Caco-2 (cell line): ENCODE results near the gene PGM2L1. TPM values are rescaled to one million over a fixed set of nuclear protein-coding genes. Genes with fewer than 3 reads are reported as not detected.

Experiments used
- BruUV-seq: library from RNA; stranded (reverse); fragments of 400-500 nt; replicated peaks from 2 replicates; lab custom pipeline; 2021; lab: Mats Ljungman, UMichigan
- CTCF ChIA-PET: fragments of 300-600 bp; sonication (Branson Sonifier 250); formaldehyde crosslinking; loops from one replicate; lab custom pipeline; 2022; ENCODE audit warnings: antibody characterized with exemption; lab: Charles Lee
- POLR2A ChIA-PET: fragments of 300-600 bp; sonication (Branson Sonifier 250); formaldehyde crosslinking; loops from one replicate; lab custom pipeline; 2022; ENCODE audit warnings: antibody characterized with exemption; lab: Charles Lee
- DNase-seq, 2 experiments: peaks; one replicate each; pipeline versions ENCODE4 v3.0.0 to v3.0.0-alpha.2; 2020 to 2022
- H3K27me3 ChIP-seq: replicated peaks from 2 replicates; pipeline ENCODE4 v1.6.0; 2011; ENCODE audit warnings: low read length; ENCODE audit not compliant: control insufficient read depth, insufficient read depth
- H3K36me3 ChIP-seq: 2 replicates; pipeline ENCODE4 v1.5.1; 2011; ENCODE audit warnings: low read length; ENCODE audit not compliant: control insufficient read depth, insufficient read depth
- H3K4me1 ChIP-seq: fragments of 250-450 bp; sonication (Bioruptor Pico); 2 replicates; pipeline ENCODE4 v1.5.1; 2020; ENCODE audit warnings: mild to moderate bottlenecking
- H3K4me3 ChIP-seq: 2 replicates; pipeline ENCODE4 v1.5.1; 2011; ENCODE audit warnings: low read depth, mild to moderate bottlenecking, control low read depth, low read length
- H3K9me3 ChIP-seq: fragments of 250-450 bp; sonication (Bioruptor Pico); 2 replicates; pipeline ENCODE4 v1.5.1; 2020; ENCODE audit warnings: mild to moderate bottlenecking, moderate library complexity
- H3K27ac Mint-ChIP-seq: one replicate; pipeline ENCODE4 v1.8.0; 2022; ENCODE audit warnings: mixed read lengths; ENCODE audit not compliant: unreplicated experiment
- H3K27me3 Mint-ChIP-seq: one replicate; pipeline ENCODE4 v1.8.0; 2022; ENCODE audit warnings: mixed read lengths; ENCODE audit not compliant: insufficient read depth, unreplicated experiment
- H3K36me3 Mint-ChIP-seq: one replicate; pipeline ENCODE4 v1.8.0; 2022; ENCODE audit warnings: mild to moderate bottlenecking, mixed read lengths; ENCODE audit not compliant: insufficient read depth, unreplicated experiment
- H3K4me1 Mint-ChIP-seq: one replicate; pipeline ENCODE4 v1.8.0; 2022; ENCODE audit warnings: low read depth, mixed read lengths; ENCODE audit not compliant: unreplicated experiment
- H3K4me3 Mint-ChIP-seq: one replicate; pipeline ENCODE4 v1.8.0; 2022; ENCODE audit warnings: mild to moderate bottlenecking, moderate library complexity, mixed read lengths; ENCODE audit not compliant: unreplicated experiment
- H3K9me3 Mint-ChIP-seq: one replicate; pipeline ENCODE4 v1.8.0; 2022; ENCODE audit warnings: mixed read lengths; ENCODE audit not compliant: unreplicated experiment
- intact Hi-C: fragments of 100-400 bp; cut with micrococcal nuclease; formaldehyde crosslinking; loops from one replicate; pipeline ENCODE4 v1.10.0; 2022; ENCODE audit not compliant: unreplicated experiment
- total RNA-seq: library from RNA; stranded (reverse); gene quantifications from 2 replicates; pipeline ENCODE4 v1.2.3, GENCODE V29; 2022
- TF ChIP-seq, protein P1 (sequence below), 2 experiments: fragments of 200-600 bp in 1 of 2; IDR thresholded peaks; 1 replicate in 1 of 2; 2 replicates in 1 of 2; pipeline versions ENCODE4 v1.5.1 to v1.8.0; 2011 to 2022; ENCODE audit warnings: antibody characterized with exemption in 1 of 2, control low read depth in 1 of 2, inconsistent platforms in 1 of 2, low read depth in 1 of 2, low read length in 1 of 2, mild to moderate bottlenecking in 1 of 2, moderate library complexity in 1 of 2; ENCODE audit not compliant: insufficient read depth in 1 of 2, severe bottlenecking in 1 of 2, unreplicated experiment in 1 of 2

PGM2L1 gene
- total RNA-seq, 1 experiment from 2014 or later, result 8.0 TPM

DNA sequence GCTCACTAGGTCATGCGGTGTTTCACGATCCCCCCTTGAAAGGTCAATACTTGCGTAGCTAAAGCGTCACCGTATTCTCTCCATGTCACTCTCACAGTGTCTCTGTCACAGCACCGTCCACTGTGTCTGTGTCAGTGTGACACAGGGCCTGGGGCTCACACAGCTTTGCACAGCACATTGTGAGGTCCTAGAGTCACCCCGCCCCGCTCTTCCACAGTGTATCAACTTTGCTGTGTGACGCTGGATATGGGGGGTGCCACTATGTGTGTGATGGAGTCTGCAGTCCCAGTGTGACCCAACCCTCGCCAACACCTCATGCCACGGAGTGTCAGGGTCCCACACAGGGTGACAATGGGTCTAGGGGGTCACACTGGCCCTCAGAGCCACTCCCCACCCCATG, 87.4 kb downstream of the PGM2L1 start:
- Histone ChIP-seq H3K4me1 (peaks cover 6% of the 10 kb centered on the region; the same call in 1 of the 2 replicates), H3K4me3 (peak overlapping the region; percentile 32), H3K36me3 (no peaks in the 10 kb centered on the region), H3K27me3 (no peaks in the 10 kb centered on the region; the same call in 1 of the 2 replicates), H3K9me3 (peaks cover 6% of the 10 kb centered on the region; the same call in 1 of the 2 replicates)
- DNase-seq, result no peak
- no TSS peak for BruUV-seq
- no peaks in the 10 kb centered on the region for H3K9me3 Mint-ChIP-seq
- TF ChIP-seq, protein P1, sequence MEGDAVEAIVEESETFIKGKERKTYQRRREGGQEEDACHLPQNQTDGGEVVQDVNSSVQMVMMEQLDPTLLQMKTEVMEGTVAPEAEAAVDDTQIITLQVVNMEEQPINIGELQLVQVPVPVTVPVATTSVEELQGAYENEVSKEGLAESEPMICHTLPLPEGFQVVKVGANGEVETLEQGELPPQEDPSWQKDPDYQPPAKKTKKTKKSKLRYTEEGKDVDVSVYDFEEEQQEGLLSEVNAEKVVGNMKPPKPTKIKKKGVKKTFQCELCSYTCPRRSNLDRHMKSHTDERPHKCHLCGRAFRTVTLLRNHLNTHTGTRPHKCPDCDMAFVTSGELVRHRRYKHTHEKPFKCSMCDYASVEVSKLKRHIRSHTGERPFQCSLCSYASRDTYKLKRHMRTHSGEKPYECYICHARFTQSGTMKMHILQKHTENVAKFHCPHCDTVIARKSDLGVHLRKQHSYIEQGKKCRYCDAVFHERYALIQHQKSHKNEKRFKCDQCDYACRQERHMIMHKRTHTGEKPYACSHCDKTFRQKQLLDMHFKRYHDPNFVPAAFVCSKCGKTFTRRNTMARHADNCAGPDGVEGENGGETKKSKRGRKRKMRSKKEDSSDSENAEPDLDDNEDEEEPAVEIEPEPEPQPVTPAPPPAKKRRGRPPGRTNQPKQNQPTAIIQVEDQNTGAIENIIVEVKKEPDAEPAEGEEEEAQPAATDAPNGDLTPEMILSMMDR (IDR thresholded peaks at IDR 0.05; ENCODE audit: insufficient read depth in 1 of 2, low read depth in 1 of 2, low read length in 1 of 2, severe bottlenecking in 1 of 2, unreplicated experiment in 1 of 2), result no peak
- H3K27me3 Mint-ChIP-seq, result peaks cover 22% of the 10 kb centered on the region
- peak overlapping the region; percentile 79 for H3K4me3 Mint-ChIP-seq
- ChIA-PET CTCF (interaction anchor here (0.5 to 0.9 kb wide), 2 partner anchors 139 to 140 kb away, joined by 4 read pairs; partner anchors contain the start of gene C2CD3), POLR2A (no interaction called here)
- H3K4me1 Mint-ChIP-seq, result peaks cover 5% of the 10 kb centered on the region
- no peak overlapping the region for H3K27ac Mint-ChIP-seq
- intact Hi-C loops, result loop anchor here (5.0 to 10.0 kb wide), 2 partner anchors 136 to 326 kb away; partner anchors contain the start of gene UCP2
- no peaks in the 10 kb centered on the region for H3K36me3 Mint-ChIP-seq

DNA sequence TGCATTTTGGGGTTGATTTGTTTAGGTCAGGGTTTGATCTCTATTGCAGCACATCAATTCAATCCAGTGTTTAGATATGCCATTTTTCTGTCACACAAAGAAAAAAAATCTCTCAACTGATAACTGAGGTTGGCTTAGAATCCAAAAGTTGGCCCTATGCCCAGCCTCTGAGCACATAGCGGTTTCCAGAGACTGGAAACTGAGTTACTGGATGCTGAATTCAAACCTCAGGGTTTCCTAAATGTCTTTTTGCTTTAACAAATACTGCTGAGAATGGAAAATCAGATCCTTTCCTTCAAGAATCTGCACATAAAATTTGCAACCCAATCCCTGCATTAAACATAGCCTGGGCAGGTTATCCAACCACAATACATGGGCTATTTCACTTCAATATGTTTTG, 90.8 kb downstream of the PGM2L1 start:
- intact Hi-C loops, result no loop called here
- H3K36me3 ChIP-seq, result no peaks in the 10 kb centered on the region
- H3K9me3 Mint-ChIP-seq, result no peaks in the 10 kb centered on the region
- no peaks in the 10 kb centered on the region for H3K36me3 Mint-ChIP-seq
- no peak overlapping the region for H3K27ac Mint-ChIP-seq
- H3K9me3 ChIP-seq, result no peaks in the 10 kb centered on the region
- TF ChIP-seq, protein P1 (IDR thresholded peaks at IDR 0.05; ENCODE audit: insufficient read depth in 1 of 2, low read depth in 1 of 2, low read length in 1 of 2, severe bottlenecking in 1 of 2, unreplicated experiment in 1 of 2), result no peak
- no peak overlapping the region for H3K4me3 Mint-ChIP-seq
- peaks cover 28% of the 10 kb centered on the region for H3K27me3 Mint-ChIP-seq
- no peak overlapping the region for H3K4me3 ChIP-seq
- no TSS peak for BruUV-seq
- CTCF ChIA-PET, result no interaction called here
- POLR2A ChIA-PET, result no interaction called here
- H3K27me3 ChIP-seq, result no peaks in the 10 kb centered on the region; the same call in 1 of the 2 replicates
- H3K4me1 Mint-ChIP-seq, result peaks cover 5% of the 10 kb centered on the region
- H3K4me1 ChIP-seq, result peaks cover 6% of the 10 kb centered on the region; the same call in 1 of the 2 replicates
- no peak for DNase-seq

DNA sequence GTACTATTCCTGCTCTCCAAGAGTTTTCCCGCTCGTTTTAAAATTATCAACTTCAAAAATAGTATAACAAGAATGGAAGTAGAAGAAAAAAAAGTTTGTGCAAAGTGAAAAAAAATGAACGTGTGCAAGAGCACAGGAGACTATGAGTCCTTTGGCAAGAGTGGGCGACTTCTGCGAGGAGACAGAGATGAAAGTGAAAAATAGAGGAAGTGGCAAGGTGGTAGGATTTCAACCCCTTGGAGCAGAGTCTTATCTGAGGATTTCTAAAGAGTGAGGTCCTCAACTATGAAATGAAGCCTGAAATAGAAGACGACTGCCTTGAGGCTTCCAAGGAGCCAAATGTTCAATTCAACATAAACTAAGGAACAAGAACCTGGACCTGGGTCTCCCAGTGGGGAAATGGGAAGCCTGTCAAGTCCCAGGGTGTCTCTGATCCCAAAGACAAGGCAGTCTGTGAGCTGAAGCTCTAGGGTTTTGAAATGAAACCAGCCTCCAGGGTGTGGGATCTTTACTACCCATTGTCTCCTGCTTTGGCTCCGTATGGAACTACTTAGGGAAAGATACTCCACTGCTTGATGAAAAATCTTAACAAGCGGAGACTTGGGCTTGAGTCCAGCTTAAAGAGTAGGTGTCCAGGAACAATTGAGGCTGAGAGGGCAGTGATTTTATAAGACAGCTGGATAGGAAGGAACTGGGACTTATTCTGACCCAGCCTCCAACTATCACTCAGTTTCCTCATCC, 91.6 kb downstream of the PGM2L1 start:
- H3K4me1 ChIP-seq, result peaks cover 6% of the 10 kb centered on the region; the same call in 1 of the 2 replicates
- POLR2A ChIA-PET, result no interaction called here
- peaks cover 26% of the 10 kb centered on the region for H3K27me3 Mint-ChIP-seq
- peaks cover 1% of the 10 kb centered on the region for H3K4me1 Mint-ChIP-seq
- CTCF ChIA-PET, result no interaction called here
- no peak overlapping the region for H3K4me3 ChIP-seq
- H3K36me3 Mint-ChIP-seq, result no peaks in the 10 kb centered on the region
- intact Hi-C loops, result no loop called here
- no peaks in the 10 kb centered on the region for H3K9me3 Mint-ChIP-seq
- no peak overlapping the region for H3K27ac Mint-ChIP-seq
- BruUV-seq, result no TSS peak
- no peaks in the 10 kb centered on the region for H3K36me3 ChIP-seq
- no peaks in the 10 kb centered on the region for H3K9me3 ChIP-seq
- DNase-seq, result no peak
- H3K27me3 ChIP-seq, result no peaks in the 10 kb centered on the region; the same call in 1 of the 2 replicates
- no peak overlapping the region for H3K4me3 Mint-ChIP-seq
- TF ChIP-seq, protein P1 (IDR thresholded peaks at IDR 0.05; ENCODE audit: insufficient read depth in 1 of 2, low read depth in 1 of 2, low read length in 1 of 2, severe bottlenecking in 1 of 2, unreplicated experiment in 1 of 2), result no peak
